Hepatocyte (in vitro differentiated cells): ENCODE results near the gene PHLPP1. TPM values are rescaled to one million over a fixed set of nuclear protein-coding genes. Genes with fewer than 3 reads are reported as not detected.

Experiments
- DNase-seq: peaks from one replicate; pipeline ENCODE4 v3.0.0-alpha.2; 2016; ENCODE audit warnings: low spot score
- H2AFZ ChIP-seq: fragments of 200-600 bp; sonication (generic); 2 replicates; pipeline ENCODE4 v1.6.0; 2016; ENCODE audit warnings: antibody characterized with exemption, mild to moderate bottlenecking
- H3K27ac ChIP-seq: fragments of 200-600 bp; sonication (generic); 2 replicates; pipeline ENCODE4 v1.5.1; 2016; ENCODE audit warnings: mild to moderate bottlenecking
- H3K27me3 ChIP-seq: fragments of 200-600 bp; sonication (generic); 2 replicates; pipeline ENCODE4 v1.6.1; 2016
- H3K36me3 ChIP-seq: fragments of 200-600 bp; sonication (generic); replicated peaks from 2 replicates; pipeline ENCODE4 v1.5.1; 2016; ENCODE audit warnings: low read depth; ENCODE audit not compliant: insufficient read depth
- H3K4me1 ChIP-seq: fragments of 200-600 bp; sonication (generic); 2 replicates; pipeline ENCODE4 v1.5.1; 2016; ENCODE audit warnings: mild to moderate bottlenecking, moderate library complexity; ENCODE audit not compliant: insufficient read depth
- H3K4me2 ChIP-seq: fragments of 200-600 bp; sonication (generic); 2 replicates; pipeline ENCODE4 v1.6.0; 2016
- H3K4me3 ChIP-seq: fragments of 200-600 bp; sonication (generic); 2 replicates; pipeline ENCODE4 v1.5.1; 2016; ENCODE audit warnings: mild to moderate bottlenecking
- H3K79me2 ChIP-seq: fragments of 200-600 bp; sonication (generic); 2 replicates; pipeline ENCODE4 v1.6.0; 2017; ENCODE audit warnings: mild to moderate bottlenecking
- H3K9me2 ChIP-seq: fragments of 200-600 bp; sonication (generic); replicated peaks from 2 replicates; pipeline ENCODE4 v1.6.0; 2017; ENCODE audit warnings: mild to moderate bottlenecking; ENCODE audit not compliant: insufficient read depth
- H3K9me3 ChIP-seq: fragments of 200-600 bp; sonication (generic); 2 replicates; pipeline ENCODE4 v1.5.1; 2016; ENCODE audit warnings: low read depth, mild to moderate bottlenecking
- H4K20me1 ChIP-seq: fragments of 200-600 bp; sonication (generic); 2 replicates; pipeline ENCODE4 v1.6.0; 2016; ENCODE audit warnings: mild to moderate bottlenecking; ENCODE audit not compliant: insufficient read depth, poor library complexity, severe bottlenecking
- EZH2 ChIP-seq: fragments of 200-600 bp; sonication (generic); IDR thresholded peaks from 2 replicates; pipeline ENCODE4 v1.6.1; 2016; ENCODE audit warnings: antibody characterized with exemption, mild to moderate bottlenecking, borderline replicate concordance
- EZH2phosphoT487 ChIP-seq: fragments of 200-600 bp; sonication (generic); IDR thresholded peaks from one replicate; pipeline ENCODE4 v1.6.1; 2018; ENCODE audit warnings: antibody characterized with exemption, mild to moderate bottlenecking, low read depth, moderate library complexity; ENCODE audit not compliant: unreplicated experiment, severe bottlenecking
- WGBS: methylation state at CpG from one replicate; pipeline ENCODE4 v1.1.6; 2016; ENCODE audit warnings: low lambda C conversion rate; ENCODE audit errors: missing lambda C conversion rate; 5-methylcytosine and 5-hydroxymethylcytosine counted together
- polyA plus RNA-seq: library from polyadenylated mRNA; unstranded; fragments of >200 nt; fragmentation: Nextera tagmentation; extraction: Ambion mirVana; gene quantifications from 2 replicates; pipeline ENCODE4 v1.2.1, GENCODE V29; 2016
- total RNA-seq: library from RNA; depleted of rRNA; stranded (reverse); fragments of >200 nt; gene quantifications from 2 replicates; pipeline ENCODE4 v1.2.3, GENCODE V29; 2014
- TF ChIP-seq, protein P1 (sequence below): fragments of 200-600 bp; sonication (generic); IDR thresholded peaks from 2 replicates; pipeline ENCODE4 v1.5.1; 2016; ENCODE audit warnings: antibody characterized with exemption, mild to moderate bottlenecking; ENCODE audit not compliant: poor library complexity

Gene PHLPP1
- total and polyA plus RNA-seq, 2 experiments from 2014 or later = 7.3 to 14.3 TPM

DNA sequence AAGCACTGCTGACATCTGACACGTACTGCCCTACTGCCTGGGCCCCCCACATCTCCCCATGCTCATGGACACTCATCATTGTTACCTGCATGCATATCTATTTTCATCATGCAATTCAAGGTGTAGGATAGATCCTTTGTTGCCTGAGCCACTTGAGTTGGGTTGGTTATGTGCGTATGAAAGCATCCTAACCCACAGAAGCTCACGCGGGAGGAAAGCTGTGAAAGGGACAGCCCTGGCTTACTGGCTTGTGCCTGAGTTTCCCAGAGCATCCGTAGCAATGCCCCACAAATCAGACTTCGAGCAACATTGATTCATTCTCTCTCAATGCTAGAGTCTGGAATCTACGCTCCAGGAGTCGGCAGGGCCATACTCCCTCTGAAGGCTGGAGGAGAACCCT is 285.5 kb downstream of the PHLPP1 start:
- Histone ChIP-seq H2AFZ (no peak overlapping the region), H3K79me2 (no peaks in the 10 kb centered on the region), H3K9me2 (no peaks in the 10 kb centered on the region), H3K9me3 (no peaks in the 10 kb centered on the region), H3K4me2 (no peak overlapping the region), H3K27ac (no peak overlapping the region), H4K20me1 (no peaks in the 10 kb centered on the region), H3K4me3 (no peak overlapping the region), H3K27me3 (no peaks in the 10 kb centered on the region), H3K36me3 (no peaks in the 10 kb centered on the region), H3K4me1 (no peaks in the 10 kb centered on the region)
- 90% methylated on average over 8 of the region's 8 CpGs for WGBS
- TF ChIP-seq EZH2phosphoT487 (no peak), EZH2 (no peak)
- TF ChIP-seq, protein P1, sequence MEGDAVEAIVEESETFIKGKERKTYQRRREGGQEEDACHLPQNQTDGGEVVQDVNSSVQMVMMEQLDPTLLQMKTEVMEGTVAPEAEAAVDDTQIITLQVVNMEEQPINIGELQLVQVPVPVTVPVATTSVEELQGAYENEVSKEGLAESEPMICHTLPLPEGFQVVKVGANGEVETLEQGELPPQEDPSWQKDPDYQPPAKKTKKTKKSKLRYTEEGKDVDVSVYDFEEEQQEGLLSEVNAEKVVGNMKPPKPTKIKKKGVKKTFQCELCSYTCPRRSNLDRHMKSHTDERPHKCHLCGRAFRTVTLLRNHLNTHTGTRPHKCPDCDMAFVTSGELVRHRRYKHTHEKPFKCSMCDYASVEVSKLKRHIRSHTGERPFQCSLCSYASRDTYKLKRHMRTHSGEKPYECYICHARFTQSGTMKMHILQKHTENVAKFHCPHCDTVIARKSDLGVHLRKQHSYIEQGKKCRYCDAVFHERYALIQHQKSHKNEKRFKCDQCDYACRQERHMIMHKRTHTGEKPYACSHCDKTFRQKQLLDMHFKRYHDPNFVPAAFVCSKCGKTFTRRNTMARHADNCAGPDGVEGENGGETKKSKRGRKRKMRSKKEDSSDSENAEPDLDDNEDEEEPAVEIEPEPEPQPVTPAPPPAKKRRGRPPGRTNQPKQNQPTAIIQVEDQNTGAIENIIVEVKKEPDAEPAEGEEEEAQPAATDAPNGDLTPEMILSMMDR = no peak
- DNase-seq = no peak

DNA sequence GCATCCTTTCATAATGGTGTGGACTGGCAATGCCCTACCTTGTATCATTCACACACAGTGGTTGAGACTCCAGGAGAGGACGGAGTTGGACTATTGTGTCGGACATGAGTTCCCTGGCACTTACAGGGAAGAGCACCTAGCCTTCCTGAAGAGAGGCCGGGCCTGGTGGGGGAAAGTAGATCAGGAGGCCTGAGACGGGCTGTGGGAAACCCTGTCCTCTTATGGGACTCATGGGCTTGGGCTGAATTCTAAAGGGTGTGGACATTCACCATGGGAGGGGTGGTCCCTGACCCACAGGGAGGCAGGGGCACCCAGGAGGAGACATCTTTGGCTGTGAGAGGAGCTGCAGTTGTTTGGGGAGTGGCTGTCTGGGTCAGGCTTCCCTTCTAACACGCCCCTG is 286.5 kb downstream of the PHLPP1 start:
- no peak for TF ChIP-seq EZH2
- TF ChIP-seq, protein P1 = no peak
- TF ChIP-seq EZH2phosphoT487 = no peak
- no peak overlapping the region for H3K4me3 ChIP-seq
- no peak overlapping the region for H2AFZ ChIP-seq
- no peaks in the 10 kb centered on the region for H3K9me3 ChIP-seq
- no peaks in the 10 kb centered on the region for H3K27me3 ChIP-seq
- H3K79me2 ChIP-seq = no peaks in the 10 kb centered on the region
- 97% methylated on average over 5 of the region's 5 CpGs for WGBS
- no peak overlapping the region for H3K4me2 ChIP-seq
- no peak for DNase-seq
- no peaks in the 10 kb centered on the region for H3K9me2 ChIP-seq
- H3K27ac ChIP-seq = no peak overlapping the region
- H3K36me3 ChIP-seq = no peaks in the 10 kb centered on the region
- no peaks in the 10 kb centered on the region for H3K4me1 ChIP-seq
- no peaks in the 10 kb centered on the region for H4K20me1 ChIP-seq

DNA sequence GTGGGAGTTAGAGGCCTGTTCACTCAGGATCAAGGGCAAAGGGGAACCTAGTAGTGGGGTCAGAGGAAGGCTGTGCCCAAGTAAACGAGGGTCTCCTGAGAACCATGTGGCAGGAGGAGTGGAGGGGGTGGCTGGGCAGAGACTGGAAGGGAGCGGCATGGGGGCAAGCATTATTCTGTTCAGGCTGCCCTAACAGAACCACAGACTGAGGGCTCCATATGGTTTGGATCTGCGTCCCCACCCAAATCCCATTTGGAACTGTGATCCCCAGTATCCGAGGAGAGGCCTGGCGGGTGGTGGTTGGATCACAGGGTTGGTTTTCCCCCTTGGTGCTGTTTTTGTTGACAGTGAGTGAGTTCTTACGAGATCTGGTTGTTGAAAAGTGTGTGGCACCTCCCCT is 287.0 kb downstream of the PHLPP1 start:
- TF ChIP-seq EZH2phosphoT487 = no peak
- TF ChIP-seq, protein P1 = no peak
- TF ChIP-seq EZH2 = no peak
- Histone ChIP-seq H3K79me2 (no peaks in the 10 kb centered on the region), H3K27ac (no peak overlapping the region), H3K4me1 (no peaks in the 10 kb centered on the region), H3K4me3 (no peak overlapping the region), H3K36me3 (no peaks in the 10 kb centered on the region), H2AFZ (no peak overlapping the region), H3K9me2 (no peaks in the 10 kb centered on the region), H3K27me3 (no peaks in the 10 kb centered on the region), H3K4me2 (no peak overlapping the region), H3K9me3 (no peaks in the 10 kb centered on the region), H4K20me1 (no peaks in the 10 kb centered on the region)
- WGBS = 94% methylated on average over 6 of the region's 6 CpGs
- no peak for DNase-seq
